ENCODE results near the gene PI4KA.

- TF ChIP-seq CTCF (conservative IDR thresholded peaks at IDR 0.05): no peak
- no peak for TF ChIP-seq ZFX (IDR thresholded peaks at IDR 0.05)
Measured at GRCh38 chr22:20758688-20759087, 99.9 kb downstream of the PI4KA start.

Data from C4-2B (cell line).